Raji (cell line): ENCODE data around the gene FBXL17.

ENCODE experiments used
- POLR2A ChIP-seq: IDR thresholded peaks from 2 replicates; pipeline ENCODE4 v1.6.1; 2011; ENCODE audit warnings: low read depth, low read length, control low read depth; ENCODE audit not compliant: insufficient read depth

The FBXL17 gene

DNA sequence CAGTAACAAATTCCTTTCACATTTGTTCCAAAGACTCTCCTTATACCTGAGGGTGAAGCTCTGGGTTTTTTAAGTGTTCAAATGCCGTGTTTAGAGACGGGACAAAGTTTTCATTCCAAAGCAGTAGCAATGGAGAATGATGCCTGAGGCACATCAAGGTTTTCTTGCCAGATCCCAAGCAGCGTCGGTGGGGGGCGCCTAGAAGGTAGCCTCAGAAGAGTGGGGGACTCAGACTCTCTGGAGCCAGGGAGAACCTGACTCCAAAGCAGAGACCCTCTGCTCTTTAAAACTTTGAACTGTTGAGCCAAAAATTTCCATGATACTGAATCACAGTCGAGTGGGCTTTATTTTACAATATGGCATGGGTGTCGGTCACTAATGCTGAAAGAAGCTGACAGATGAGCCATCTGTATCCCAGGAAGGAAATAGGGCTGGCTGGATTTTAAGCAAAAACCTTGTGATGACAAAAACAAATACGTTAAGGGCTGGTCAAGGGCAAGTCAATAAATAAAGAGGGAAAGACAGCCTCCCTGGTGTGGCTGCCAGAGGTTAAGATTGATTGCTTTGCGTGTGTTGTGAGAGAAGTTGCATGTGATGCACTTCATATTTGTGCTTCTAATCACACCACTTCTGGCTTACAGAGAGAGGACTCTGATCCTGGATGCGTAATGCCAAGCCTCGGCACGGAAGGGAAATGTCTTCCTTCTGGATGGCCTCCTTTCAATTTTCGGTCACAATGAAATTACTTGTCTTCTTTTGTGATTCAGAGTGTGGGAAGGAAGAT lies 550.1 kb downstream of the FBXL17 start:
- TF ChIP-seq POLR2A = no peak

DNA sequence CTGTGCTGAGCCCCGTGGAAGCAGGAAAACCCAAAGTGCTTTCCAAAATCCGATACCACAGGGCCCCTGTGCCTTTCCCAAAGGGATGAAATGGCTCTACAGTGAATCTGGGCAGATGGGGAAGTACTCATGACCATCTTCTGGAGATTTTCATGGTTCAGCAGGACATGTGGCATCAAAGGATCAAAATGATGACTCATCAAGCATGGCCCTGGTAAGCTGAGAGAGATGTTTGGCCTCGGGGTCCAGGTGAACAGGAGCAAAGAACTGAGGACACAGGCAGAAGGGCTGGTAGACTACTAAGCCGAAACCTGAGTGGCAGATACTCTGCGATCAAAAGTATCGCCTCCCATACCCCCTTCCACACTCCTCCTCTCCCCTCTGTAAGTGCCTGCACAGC lies 551.1 kb downstream of the FBXL17 start:
- no peak for TF ChIP-seq POLR2A

DNA sequence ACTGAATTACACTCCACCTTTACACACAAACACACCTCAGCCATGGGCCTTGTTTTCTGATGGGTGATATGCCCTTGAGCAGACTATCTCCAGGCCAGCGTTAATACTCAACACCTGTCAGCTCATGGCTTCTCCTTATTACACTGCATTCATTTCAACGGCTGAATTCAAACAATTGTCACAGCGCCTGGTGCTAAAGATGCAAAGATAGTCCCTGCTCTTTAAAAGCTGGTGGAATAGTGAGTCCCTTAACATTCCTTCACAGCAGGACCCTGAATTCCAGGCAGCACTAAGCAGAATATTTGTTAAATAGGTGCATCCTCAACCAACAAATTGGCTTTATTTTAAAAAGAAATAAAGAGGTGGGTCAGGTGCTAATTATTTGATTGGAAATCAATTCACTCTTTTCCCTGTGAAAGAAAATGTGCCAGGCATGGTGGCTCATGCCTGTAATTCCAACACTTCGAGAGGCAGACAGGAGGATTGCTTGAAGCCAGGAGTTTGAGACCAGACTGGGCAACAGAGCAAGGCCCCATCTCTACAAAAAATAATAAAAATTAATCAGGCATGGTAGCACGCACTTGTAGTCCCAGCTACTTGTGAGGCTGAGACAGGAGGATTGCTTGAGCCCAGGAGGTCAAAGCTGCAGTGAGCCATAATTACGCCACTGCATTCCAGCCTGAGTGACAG lies 555.4 kb downstream of the FBXL17 start:
- TF ChIP-seq POLR2A = no peak

DNA sequence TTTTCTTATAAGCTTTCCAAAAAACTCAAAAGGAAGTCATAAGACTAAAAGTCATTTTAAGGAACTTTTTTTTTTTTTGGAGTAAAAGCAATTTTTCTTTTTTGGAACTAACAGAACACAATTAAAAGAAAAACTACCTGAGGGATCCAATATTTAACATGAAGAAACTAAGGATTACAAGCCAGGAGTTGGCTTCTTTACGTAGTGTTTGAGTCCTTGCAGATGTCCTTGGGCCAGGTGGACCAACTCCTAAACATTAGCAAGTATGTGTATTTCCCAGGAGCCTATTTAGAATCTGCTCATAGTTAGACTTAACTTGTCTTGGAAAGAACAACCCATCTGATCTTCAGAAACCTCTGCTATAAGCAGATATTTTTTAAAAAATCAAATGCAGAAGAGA lies 557.1 kb downstream of the FBXL17 start:
- no peak for TF ChIP-seq POLR2A

DNA sequence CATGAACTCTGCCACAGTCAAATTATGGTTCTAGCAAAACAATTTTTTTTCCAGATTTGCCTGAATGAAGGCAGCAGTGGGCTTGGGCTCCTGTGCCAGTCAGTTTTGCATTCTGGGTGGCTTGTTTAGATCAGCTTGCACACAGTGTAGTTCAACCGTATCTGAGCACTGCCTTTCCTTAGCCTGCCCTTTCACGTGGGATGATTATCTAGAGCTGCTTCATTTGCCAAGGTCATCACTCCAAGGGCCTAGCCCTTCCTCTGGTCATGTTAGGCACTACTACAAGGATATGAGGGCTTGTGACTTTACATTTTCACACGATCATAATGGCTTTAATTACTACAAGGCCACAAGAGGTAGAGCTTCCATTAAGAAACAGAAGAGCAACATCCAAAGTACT lies 560.6 kb downstream of the FBXL17 start:
- no peak for TF ChIP-seq POLR2A

DNA sequence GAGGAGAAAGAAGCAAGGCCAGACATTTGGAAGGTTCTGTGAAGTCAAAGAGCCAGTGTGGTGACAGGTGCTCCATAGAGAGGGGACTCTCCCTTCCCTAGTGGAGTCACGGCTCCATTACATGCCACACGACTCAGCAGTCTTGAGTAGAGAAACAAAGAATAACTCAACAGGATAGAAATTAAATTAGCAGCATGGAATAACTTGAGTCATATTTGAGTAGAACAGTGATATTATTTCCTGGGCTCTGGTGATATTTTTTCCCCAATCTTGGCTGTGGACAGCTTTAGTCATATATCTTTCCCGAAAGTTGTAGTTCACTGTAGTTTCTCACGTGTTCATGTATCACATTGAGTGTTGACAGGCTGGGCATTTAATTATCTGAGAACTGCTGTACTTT lies 561.5 kb downstream of the FBXL17 start:
- TF ChIP-seq POLR2A = no peak

DNA sequence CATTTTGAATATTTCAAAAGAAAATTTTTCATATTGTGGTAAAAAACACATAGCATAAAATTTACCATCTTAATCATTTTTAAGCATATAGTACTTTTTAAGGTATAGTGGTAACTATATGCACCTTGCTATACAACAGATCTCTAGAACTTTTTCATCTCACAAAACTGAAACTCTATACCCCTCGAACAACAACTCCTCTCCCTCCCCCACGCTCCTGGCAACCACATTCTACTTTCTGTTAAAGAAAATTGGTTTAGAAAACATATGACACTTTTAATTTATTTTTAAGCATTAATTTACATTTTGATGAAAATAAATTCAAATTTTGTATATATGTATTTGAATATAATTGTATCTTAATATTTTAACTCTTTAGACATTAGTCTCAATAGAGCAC lies 563.9 kb downstream of the FBXL17 start:
- no peak for TF ChIP-seq POLR2A

DNA sequence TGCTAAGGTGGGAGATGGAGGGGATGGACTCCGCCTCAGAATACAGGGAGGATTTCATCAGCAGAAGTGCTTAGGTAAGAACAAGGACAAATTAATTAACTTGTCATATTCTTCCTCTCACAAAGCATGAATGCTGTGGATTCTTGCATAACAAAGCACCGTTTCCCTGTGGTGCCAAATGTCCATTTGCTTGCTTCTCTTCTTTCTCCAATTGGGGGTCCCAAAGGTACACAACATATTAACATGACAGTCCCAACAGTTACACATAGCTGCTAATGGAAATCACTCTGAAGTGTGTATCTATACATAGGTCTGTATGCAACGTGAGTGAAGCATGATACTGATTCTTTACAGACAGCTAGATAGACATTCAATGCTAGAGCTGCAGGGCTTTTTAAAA lies 564.5 kb downstream of the FBXL17 start:
- TF ChIP-seq POLR2A = no peak

DNA sequence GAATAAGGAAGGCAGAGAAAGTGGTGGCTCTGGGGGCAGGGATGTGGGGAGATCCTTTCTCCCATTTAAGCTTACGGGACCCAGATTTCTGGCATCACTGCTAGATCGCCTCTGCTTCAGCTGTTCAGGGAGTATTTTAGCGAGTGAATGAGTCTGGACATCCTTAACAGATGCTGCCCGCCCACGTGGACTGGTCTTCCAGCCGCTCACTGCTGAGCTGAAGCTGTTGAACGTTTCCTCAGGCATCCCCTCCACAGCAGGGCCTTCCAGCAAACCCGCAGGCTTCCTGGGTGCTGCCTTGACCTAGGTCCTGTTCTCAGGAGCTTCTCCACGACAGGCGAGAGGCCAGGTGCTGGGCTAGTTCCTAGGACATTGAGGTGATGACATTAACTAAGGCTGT lies 566.8 kb downstream of the FBXL17 start:
- no peak for TF ChIP-seq POLR2A

DNA sequence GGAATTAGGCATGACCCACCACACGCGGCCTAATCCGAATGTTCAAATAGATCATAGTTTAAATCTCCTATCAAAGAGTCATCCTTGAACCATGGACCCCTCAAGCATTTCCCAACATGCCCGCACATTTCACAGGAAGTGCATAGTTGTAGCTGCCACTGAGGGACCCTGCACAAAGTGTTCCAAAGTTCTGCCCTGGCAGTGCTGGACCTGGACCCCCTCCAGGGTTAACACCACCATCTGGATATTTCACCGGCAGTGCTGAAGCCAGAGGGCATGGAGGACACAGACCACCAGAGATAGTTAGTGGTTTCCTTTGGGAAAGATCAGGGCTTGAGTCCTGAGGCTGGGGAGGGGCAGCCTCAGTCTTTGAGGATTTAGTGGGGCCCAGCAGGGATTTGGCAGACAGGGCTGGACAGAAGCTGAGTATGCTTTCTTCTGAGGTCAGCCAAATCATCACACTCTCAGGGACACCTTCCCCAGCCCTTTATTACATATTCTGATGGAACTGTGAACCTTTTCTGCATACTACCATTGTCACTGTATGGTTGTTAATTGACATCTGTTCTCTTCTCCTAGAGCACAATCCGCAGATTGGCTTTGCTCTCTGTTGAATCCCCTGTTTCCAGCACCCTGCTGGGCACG lies 567.6 kb downstream of the FBXL17 start:
- no peak for TF ChIP-seq POLR2A

DNA sequence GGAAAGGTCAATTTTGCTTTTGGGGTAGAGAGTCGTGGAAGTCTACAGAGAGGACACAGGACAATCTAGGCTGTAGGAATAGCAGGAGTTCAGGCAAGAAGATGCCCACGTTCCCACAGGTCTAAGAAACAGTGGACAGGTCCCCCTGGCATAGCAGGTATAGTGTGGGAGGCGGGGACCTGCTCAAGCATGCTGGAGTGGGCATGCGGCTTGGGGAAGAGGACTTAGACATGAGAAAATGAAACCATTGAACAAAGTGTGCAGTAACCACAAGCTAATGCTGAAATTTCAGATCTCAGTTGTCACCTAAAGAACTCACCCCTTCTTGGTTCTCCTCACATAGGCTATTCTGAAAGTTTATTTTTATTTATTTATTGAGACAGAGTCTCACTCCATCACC lies 568.3 kb downstream of the FBXL17 start:
- TF ChIP-seq POLR2A = no peak

DNA sequence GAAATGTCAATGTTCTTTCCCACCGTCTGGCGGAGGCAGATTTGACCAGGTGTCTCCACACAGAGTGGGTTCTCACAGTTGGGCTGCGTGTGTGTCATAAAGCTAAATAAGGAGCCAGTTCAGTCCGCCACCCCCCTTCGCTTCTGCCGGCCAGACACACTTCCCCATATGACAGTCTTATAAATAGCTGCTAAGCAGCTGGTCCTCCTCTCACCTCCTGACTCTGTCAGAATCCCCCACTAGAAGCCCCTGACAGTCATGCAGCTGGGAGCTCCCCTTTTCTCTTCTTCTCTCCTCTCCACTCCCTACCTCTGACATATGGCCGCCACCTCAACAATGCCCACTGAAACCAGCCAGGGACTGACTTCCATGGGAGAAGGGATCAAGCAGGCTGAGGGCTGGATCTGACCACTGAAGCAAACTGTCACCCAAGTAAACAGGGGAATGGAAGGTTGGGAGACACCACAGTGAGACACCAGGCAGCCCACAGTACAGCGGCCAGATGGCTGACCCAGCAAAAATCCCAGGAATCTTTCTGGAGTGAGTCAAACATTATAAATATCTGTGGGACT lies 569.2 kb downstream of the FBXL17 start:
- TF ChIP-seq POLR2A = no peak

DNA sequence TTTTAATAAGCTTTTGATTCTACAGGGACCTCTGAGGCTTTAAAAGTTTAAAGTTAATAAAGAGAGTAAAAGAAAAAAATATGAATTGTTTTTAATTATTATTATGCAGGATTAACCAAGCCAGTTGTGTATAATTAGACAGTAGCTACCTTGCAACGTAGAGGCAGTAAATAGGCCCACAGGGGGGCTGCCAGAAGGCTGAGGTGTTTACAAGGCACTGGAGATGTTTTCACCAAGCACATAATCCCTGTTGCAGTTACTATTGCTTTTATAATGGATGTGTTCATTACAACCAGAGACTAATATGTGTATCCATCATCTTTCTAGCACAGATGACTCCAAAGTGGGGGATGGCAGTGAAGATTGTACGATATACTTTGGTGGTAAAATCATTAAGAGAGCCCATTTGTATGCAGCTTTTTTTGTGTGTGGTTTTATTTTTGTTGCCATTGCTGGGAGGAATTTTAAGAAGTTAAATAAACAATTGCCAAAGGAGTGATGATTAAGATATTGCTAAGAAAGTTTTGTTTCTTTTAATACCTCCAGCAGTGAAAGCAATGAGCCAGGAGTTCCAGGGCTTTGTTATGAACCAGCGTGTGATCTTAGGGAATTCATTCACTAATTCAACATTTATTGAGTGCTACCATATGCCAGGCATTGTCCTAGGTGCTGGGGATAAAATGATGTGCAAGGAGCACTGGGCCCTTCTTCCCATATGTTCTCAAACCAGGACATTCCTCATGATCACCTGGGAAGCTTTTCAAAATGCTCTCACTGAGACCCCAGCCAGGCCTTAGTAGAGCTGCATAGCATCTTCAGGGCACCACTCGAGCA lies 572.5 kb downstream of the FBXL17 start:
- no peak for TF ChIP-seq POLR2A
